Measurements from ENCODE around the gene CD300LD. TPM values are rescaled to one million over a fixed set of nuclear protein-coding genes. Genes with fewer than 3 reads are reported as not detected.

The CD300LD gene
- polyA plus RNA-seq, 1 of the 3 experiments (the other 2 are of a cell fraction) = not detected

GRCh38 chr17:74579900-74580299 is 12.2 kb downstream of the CD300LD start:
- WGBS (ENCODE audit: low lambda C conversion rate) = 42% methylated on average over 5 of the region's 7 CpGs
- H3K4me3 ChIP-seq (ENCODE audit: low read depth in 2 of 2, low read length in 1 of 2) = no peak overlapping the region
- ChIA-PET CTCF (interaction anchor here (1.4 to 8.2 kb wide), 4 partner anchors 14 to 212 kb away, joined by 3 to 72 read pairs (median 5); partner anchors contain the start of gene CD300H), POLR2A (no interaction called here)
- H3K27ac ChIP-seq (ENCODE audit: low read depth in 2 of 2, low read length in 1 of 2) = no peak overlapping the region
- no peaks in the 10 kb centered on the region for H3K27me3 ChIP-seq (ENCODE audit: insufficient read depth)
- H3K4me2 ChIP-seq = no peak overlapping the region
- no peak overlapping the region for H3K9ac ChIP-seq
- no peak overlapping the region for H2AFZ ChIP-seq (ENCODE audit: low read depth)
- H3K4me1 ChIP-seq (ENCODE audit: control insufficient read depth in 1 of 2, insufficient read depth in 2 of 2, low read depth in 1 of 2, low read length in 1 of 2) = no peaks in the 10 kb centered on the region
- DNase-seq = no peak
- no peaks in the 10 kb centered on the region for H3K79me2 ChIP-seq (ENCODE audit: insufficient read depth)
- no peaks in the 10 kb centered on the region for H3K9me2 ChIP-seq
- H4K20me1 ChIP-seq (ENCODE audit: insufficient read depth) = no peaks in the 10 kb centered on the region
- TF ChIP-seq IRF3 (IDR thresholded peaks at IDR 0.05; ENCODE audit: low read depth, low read length) = no peak
- TF ChIP-seq REST (IDR thresholded peaks at IDR 0.05; ENCODE audit: low read depth, low read length) = no peak
- no peak for TF ChIP-seq CHD2 (IDR thresholded peaks at IDR 0.05; ENCODE audit: low read length, partially characterized antibody)
- no peak for TF ChIP-seq USF2 (IDR thresholded peaks at IDR 0.05; ENCODE audit: borderline replicate concordance, low read depth, low read length)
- no peak for TF ChIP-seq NFIC (IDR thresholded peaks at IDR 0.05; ENCODE audit: borderline replicate concordance)
- no peak for TF ChIP-seq CTCF (IDR thresholded peaks at IDR 0.05)
- TF ChIP-seq MXI1 (IDR thresholded peaks at IDR 0.05; ENCODE audit: low read depth, low read length) = no peak
- TF ChIP-seq TAF1 (IDR thresholded peaks at IDR 0.05; ENCODE audit: borderline replicate concordance, low read depth, low read length) = no peak
- TF ChIP-seq POLR2AphosphoS5 (IDR thresholded peaks at IDR 0.05; ENCODE audit: low read depth, low read length) = no peak
- 0 out of 2 replicates have a peak, but pooled peaks cover 3% of the 10 kb centered on the region for H3K9me3 ChIP-seq
- no peaks in the 10 kb centered on the region for H3F3A ChIP-seq (replicated peaks; ENCODE audit: insufficient read depth)
- no peaks in the 10 kb centered on the region for H3K36me3 ChIP-seq (replicated peaks in 1 of 2; ENCODE audit: control insufficient read depth in 1 of 2, insufficient read depth in 2 of 2, low read length in 1 of 2)
